GM10266 (cell line): ENCODE results near the gene SHCBP1L.

Experiments
- DNase-seq: peaks from one replicate; pipeline ENCODE4 v3.0.0; 2012; ENCODE audit errors: extremely low spot score
- CTCF ChIP-seq: IDR thresholded peaks from 2 replicates; pipeline ENCODE4 v1.5.1; 2012; ENCODE audit warnings: mild to moderate bottlenecking, low read depth; ENCODE audit not compliant: control insufficient read depth, insufficient read depth; ENCODE audit errors: missing control alignments

The SHCBP1L gene

GRCh38 chr1:182855911-182856310 is 97.1 kb downstream of the SHCBP1L start:
- DNase-seq, result no peak

GRCh38 chr1:182851825-182852224 is 101.1 kb downstream of the SHCBP1L start:
- DNase-seq, result no peak
- TF ChIP-seq CTCF, result no peak

More at GRCh38 chr1:182855911-182856310, 97.1 kb downstream of the SHCBP1L start:
- no peak for TF ChIP-seq CTCF

- DNase-seq, result no peak
- no peak for TF ChIP-seq CTCF
Measured at GRCh38 chr1:182850319-182850718, 102.6 kb downstream of the SHCBP1L start.
